Keratinocyte (primary cell): ENCODE data around the gene PNKP. TPM values are rescaled to one million over a fixed set of nuclear protein-coding genes. Genes with fewer than 3 reads are reported as not detected.
A peak's percentile ranks its signal among the peaks of the same experiment; 100 is the strongest.

Experiments used
- DNase-seq: peaks from one replicate; pipeline ENCODE4 v3.0.0-alpha.2; 2011; ENCODE audit warnings: low read depth, missing footprints, low spot score
- FAIRE-seq: peaks from 2 replicates; lab custom pipeline; 2011; peaks lifted over from hg19 to GRCh38; lab: Jason Lieb, UNC
- H2AFZ ChIP-seq: 2 replicates; pipeline ENCODE4 v1.6.0; 2012; ENCODE audit warnings: low read length, control low read depth, inconsistent platforms; ENCODE audit not compliant: control insufficient read depth
- H3K27ac ChIP-seq: 2 replicates; pipeline ENCODE4 v1.5.1; 2011; ENCODE audit warnings: low read length; ENCODE audit not compliant: control insufficient read depth, insufficient read depth
- H3K27me3 ChIP-seq: 3 replicates; pipeline ENCODE4 v1.6.0; 2011; ENCODE audit warnings: low read length; ENCODE audit not compliant: control insufficient read depth, insufficient read depth; ENCODE audit errors: extremely low read depth
- H3K36me3 ChIP-seq, 2 experiments: 2 replicates in 1 of 2; 3 replicates in 1 of 2; pipeline ENCODE4 v1.5.1; 2011; ENCODE audit warnings: low read length in 2 of 2, mild to moderate bottlenecking in 1 of 2; ENCODE audit not compliant: control insufficient read depth in 2 of 2, insufficient read depth in 2 of 2; ENCODE audit errors: extremely low read depth in 1 of 2
- H3K4me1 ChIP-seq: 3 replicates; pipeline ENCODE4 v1.5.1; 2011; ENCODE audit warnings: low read length; ENCODE audit not compliant: control insufficient read depth, insufficient read depth; ENCODE audit errors: extremely low read depth
- H3K4me2 ChIP-seq: 3 replicates; pipeline ENCODE4 v1.6.0; 2011; ENCODE audit warnings: low read depth, low read length; ENCODE audit not compliant: control insufficient read depth, insufficient read depth; ENCODE audit errors: extremely low read depth
- H3K4me3 ChIP-seq, 3 experiments: fragments of 200-600 bp in 1 of 3; sonication (generic) in 1 of 3; 2 replicates in 2 of 3; 3 replicates in 1 of 3; pipeline ENCODE4 v1.5.1; 2011 to 2016; ENCODE audit warnings: low read length in 3 of 3, mild to moderate bottlenecking in 3 of 3, control low read depth in 2 of 3, inconsistent platforms in 1 of 3, low read depth in 1 of 3, mixed read lengths in 1 of 3, mixed run types in 1 of 3, moderate library complexity in 1 of 3; ENCODE audit not compliant: control insufficient read depth in 2 of 3, insufficient read depth in 2 of 3; ENCODE audit errors: extremely low read depth in 1 of 3
- H3K79me2 ChIP-seq: 2 replicates; pipeline ENCODE4 v1.6.0; 2012; ENCODE audit warnings: low read length; ENCODE audit not compliant: control insufficient read depth, insufficient read depth
- H3K9ac ChIP-seq: 3 replicates; pipeline ENCODE4 v1.6.0; 2011; ENCODE audit warnings: low read length; ENCODE audit not compliant: control insufficient read depth, insufficient read depth; ENCODE audit errors: extremely low read depth
- H3K9me1 ChIP-seq: 3 replicates; pipeline ENCODE4 v1.6.0; 2011; ENCODE audit warnings: low read length; ENCODE audit not compliant: control insufficient read depth, insufficient read depth; ENCODE audit errors: extremely low read depth
- H3K9me3 ChIP-seq: 2 replicates; pipeline ENCODE4 v1.5.1; 2012; ENCODE audit warnings: low read depth, low read length; ENCODE audit not compliant: control insufficient read depth
- H4K20me1 ChIP-seq: 3 replicates; pipeline ENCODE4 v1.6.0; 2011; ENCODE audit warnings: low read length; ENCODE audit not compliant: control insufficient read depth, insufficient read depth; ENCODE audit errors: extremely low read depth
- EZH2 ChIP-seq: IDR thresholded peaks from one replicate; pipeline ENCODE4 v1.6.1; 2012; ENCODE audit warnings: inconsistent platforms, mild to moderate bottlenecking, low read length, moderate library complexity
- dilution Hi-C: fragments of 300-500 bp; cut with MboI; formaldehyde crosslinking; loops from one replicate; pipeline ENCODE4 v1.7.0; 2020; ENCODE audit warnings: low sequenced_read_pairs; ENCODE audit not compliant: extremely low pct_ligation_motif_present
- polyA minus RNA-seq, 3 experiments: library from RNA; depleted of rRNA, polyadenylated mRNA; stranded (reverse); fragments of >200 nt; gene quantifications; 1 replicate in 1 of 3; 2 replicates in 1 of 3; 3 replicates in 1 of 3; pipeline ENCODE4 v1.2.3, GENCODE V29; 2011
- polyA plus RNA-seq, 5 experiments: library from polyadenylated mRNA; depleted of rRNA in 3 of 5; stranded (reverse) in 3 of 5; stranded (forward) in 1 of 5; unstranded in 1 of 5; fragments of >200 nt; gene quantifications; 1 replicate in 1 of 5; 2 replicates in 3 of 5; 3 replicates in 1 of 5; pipeline versions ENCODE4 v1.2.1 to v1.2.3, GENCODE V29; 2011 to 2012; ENCODE audit warnings: missing spikeins in 2 of 5, low read depth in 1 of 5, low replicate concordance in 1 of 5
- TF ChIP-seq, protein P1 (sequence below), 3 experiments: IDR thresholded peaks in 1 of 3; conservative IDR thresholded peaks in 1 of 3; optimal IDR thresholded peaks in 1 of 3; 2 replicates in 2 of 3; 3 replicates in 1 of 3; pipeline versions ENCODE3 to v1.5.1; 2011; ENCODE audit warnings: low read length in 3 of 3, mild to moderate bottlenecking in 3 of 3, moderate library complexity in 2 of 3, control low read depth in 1 of 3, inconsistent platforms in 1 of 3; ENCODE audit not compliant: insufficient read depth in 2 of 3; ENCODE audit errors: extremely low read depth in 1 of 3

PNKP gene
- 19.3 to 26.4 TPM (median 19.6 TPM) in 3 replicates for polyA plus RNA-seq
- polyA plus RNA-seq (2011; ENCODE audit: low read depth) = 12.0 TPM
- polyA plus RNA-seq (2011; cell fraction: cytosol; rRNA removed) = 6.5 and 15.1 TPM in 2 replicates
- 58.6 and 72.5 TPM in 2 replicates for polyA plus RNA-seq (2011; cell fraction: nucleus; rRNA removed)
- polyA plus RNA-seq (2012; ENCODE audit: low replicate concordance) = 20.7 and 36.0 TPM in 2 replicates
- polyA minus RNA-seq = 12.3 to 38.4 TPM (median 17.5 TPM) in 3 replicates
- polyA minus RNA-seq (2011; cell fraction: cytosol; rRNA and poly(A)+ RNA removed) = 22.1 TPM
- polyA minus RNA-seq (2011; cell fraction: nucleus; rRNA and poly(A)+ RNA removed) = 29.1 and 33.6 TPM in 2 replicates

DNA sequence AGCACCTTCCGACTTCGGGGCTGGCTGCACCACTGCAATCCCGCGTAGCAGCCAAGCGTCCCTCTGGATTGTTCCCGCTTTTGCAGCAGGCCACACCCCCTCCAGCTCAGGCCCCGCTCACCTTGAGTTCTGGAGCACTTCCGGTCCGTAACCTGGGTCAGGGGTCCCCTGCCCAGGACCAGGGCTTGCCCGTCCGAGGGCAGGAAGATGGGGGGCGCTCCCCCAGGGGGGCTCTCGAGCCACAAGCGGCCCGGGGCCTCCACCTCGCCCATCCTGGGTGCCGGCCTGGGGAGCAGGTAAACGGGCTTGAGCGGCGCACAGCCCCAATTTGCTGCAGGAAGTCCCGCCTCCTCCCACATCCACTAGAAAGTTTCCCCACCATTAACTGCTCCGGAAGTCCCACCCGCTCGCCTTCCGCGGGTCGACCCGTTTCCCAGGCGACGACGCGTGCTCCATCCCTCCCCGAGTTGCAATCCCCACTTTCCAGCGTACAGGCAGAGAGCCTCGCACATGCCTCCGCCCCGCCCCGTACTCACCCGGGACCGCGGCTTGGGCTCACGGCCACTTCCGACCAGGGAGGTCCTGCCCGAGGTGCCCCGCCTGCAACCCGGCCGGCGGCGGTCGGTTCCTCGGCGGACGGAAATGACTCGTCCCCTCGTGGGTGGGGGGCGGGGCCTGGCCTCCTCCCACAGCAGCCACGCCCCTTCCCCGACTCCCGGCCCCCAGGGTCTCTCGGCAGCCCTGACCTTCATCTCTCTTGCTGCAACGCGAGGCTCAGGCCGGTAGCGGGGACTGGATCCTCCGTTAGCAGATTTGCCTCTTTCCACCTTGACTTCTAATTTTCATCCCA is at the start of gene PNKP:
Gene PNKP, minus strand, starts transcription at position 644 of the 850 bp plus-strand sequence. Its CDS starts 372 bp downstream, at position 272.
- dilution Hi-C loops = no loop called here
- H4K20me1 ChIP-seq = peaks cover 9% of the 10 kb centered on the region
- peaks cover 37% of the 10 kb centered on the region for H3K79me2 ChIP-seq
- peak within 1 kb of the TSS; percentile 90 for H2AFZ ChIP-seq
- H3K4me2 ChIP-seq = peak within 1 kb of the TSS; percentile 93
- peaks cover 26% of the 10 kb centered on the region for H3K4me1 ChIP-seq
- H3K4me3 ChIP-seq = peak within 1 kb of the TSS; percentile 56 to 97 (median 90)
- H3K36me3 ChIP-seq = peaks cover 19 to 30% of the 10 kb centered on the region in 2 experiments
- peak within 1 kb of the TSS; percentile 71 for H3K27ac ChIP-seq
- FAIRE-seq (peak; percentile 76), DNase-seq (no peak)
- H3K27me3 ChIP-seq = no peaks in the 10 kb centered on the region
- H3K9ac ChIP-seq = peak within 1 kb of the TSS; percentile 86
- no peaks in the 10 kb centered on the region for H3K9me1 ChIP-seq
- no peak for TF ChIP-seq EZH2
- TF ChIP-seq, protein P1, sequence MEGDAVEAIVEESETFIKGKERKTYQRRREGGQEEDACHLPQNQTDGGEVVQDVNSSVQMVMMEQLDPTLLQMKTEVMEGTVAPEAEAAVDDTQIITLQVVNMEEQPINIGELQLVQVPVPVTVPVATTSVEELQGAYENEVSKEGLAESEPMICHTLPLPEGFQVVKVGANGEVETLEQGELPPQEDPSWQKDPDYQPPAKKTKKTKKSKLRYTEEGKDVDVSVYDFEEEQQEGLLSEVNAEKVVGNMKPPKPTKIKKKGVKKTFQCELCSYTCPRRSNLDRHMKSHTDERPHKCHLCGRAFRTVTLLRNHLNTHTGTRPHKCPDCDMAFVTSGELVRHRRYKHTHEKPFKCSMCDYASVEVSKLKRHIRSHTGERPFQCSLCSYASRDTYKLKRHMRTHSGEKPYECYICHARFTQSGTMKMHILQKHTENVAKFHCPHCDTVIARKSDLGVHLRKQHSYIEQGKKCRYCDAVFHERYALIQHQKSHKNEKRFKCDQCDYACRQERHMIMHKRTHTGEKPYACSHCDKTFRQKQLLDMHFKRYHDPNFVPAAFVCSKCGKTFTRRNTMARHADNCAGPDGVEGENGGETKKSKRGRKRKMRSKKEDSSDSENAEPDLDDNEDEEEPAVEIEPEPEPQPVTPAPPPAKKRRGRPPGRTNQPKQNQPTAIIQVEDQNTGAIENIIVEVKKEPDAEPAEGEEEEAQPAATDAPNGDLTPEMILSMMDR (optimal IDR thresholded peaks at IDR 0.05 in 1 of 3, IDR thresholded peaks at IDR 0.05 in 1 of 3, conservative IDR thresholded peaks at IDR 0.05 in 1 of 3; ENCODE audit: extremely low read depth in 1 of 3, insufficient read depth in 2 of 3, low read length in 3 of 3) = no peak
- H3K9me3 ChIP-seq = no peaks in the 10 kb centered on the region

DNA sequence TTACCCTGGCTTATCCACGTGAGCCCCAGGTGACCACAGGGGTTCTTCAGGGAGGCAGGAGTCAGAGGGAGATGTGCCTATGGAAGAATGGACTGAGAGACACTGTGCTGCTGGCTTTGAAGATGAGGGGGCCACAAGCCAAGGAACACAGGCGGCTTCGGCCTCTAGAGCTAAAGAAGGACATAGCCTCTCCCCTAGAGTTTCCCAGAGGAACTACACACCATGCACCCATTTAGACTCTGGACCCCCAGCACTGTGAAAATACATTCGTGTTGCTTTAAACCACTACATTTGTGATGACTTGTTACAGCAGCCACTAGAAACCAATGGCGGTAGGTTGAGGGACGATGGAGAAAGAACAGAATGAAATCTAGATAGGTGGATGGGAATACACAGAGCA is 47.9 kb upstream of the PNKP start:
- DNase-seq = no peak
- Histone ChIP-seq H3K36me3 (peaks cover 17 to 31% of the 10 kb centered on the region in 2 experiments), H3K9me1 (no peaks in the 10 kb centered on the region), H3K9me3 (no peaks in the 10 kb centered on the region), H3K4me2 (no peak overlapping the region), H3K4me3 (no peak overlapping the region), H3K79me2 (peaks cover 44% of the 10 kb centered on the region), H3K27ac (no peak overlapping the region), H3K27me3 (no peaks in the 10 kb centered on the region), H3K4me1 (no peaks in the 10 kb centered on the region), H2AFZ (no peak overlapping the region), H4K20me1 (peaks cover 8% of the 10 kb centered on the region), H3K9ac (no peak overlapping the region)
- dilution Hi-C loops = no loop called here
- no peak for FAIRE-seq
- no peak for TF ChIP-seq EZH2
- TF ChIP-seq, protein P1 (optimal IDR thresholded peaks at IDR 0.05 in 1 of 3, IDR thresholded peaks at IDR 0.05 in 1 of 3, conservative IDR thresholded peaks at IDR 0.05 in 1 of 3; ENCODE audit: extremely low read depth in 1 of 3, insufficient read depth in 2 of 3, low read length in 3 of 3) = peak in 2 of 3 experiments; percentile 20 to 23
